Common myeloid progenitor, CD34-positive (primary cell): ENCODE measurements around the gene CDH12.
"Not testable (repeated sequence)": the region's sequence is repeated elsewhere in the genome, so short reads cannot be mapped to it uniquely, and the experiment has no call there.

Experiments
- CTCF ChIA-PET: fragments of 350-600 bp; sonication (Branson Sonifier 250); formaldehyde crosslinking; loops from one replicate; lab custom pipeline; 2021; ENCODE audit warnings: antibody characterized with exemption; lab: Charles Lee
- POLR2A ChIA-PET: fragments of 350-600 bp; sonication (Branson Sonifier 250); formaldehyde crosslinking; loops from one replicate; lab custom pipeline; 2021; ENCODE audit warnings: antibody characterized with exemption; lab: Charles Lee
- DNase-seq, 3 donors: peaks; one replicate each; pipeline versions ENCODE4 v3.0.0 to v3.0.0-alpha.2; 2013
- H3K27ac ChIP-seq, 2 experiments: 1 replicate in 1 of 2; 2 replicates in 1 of 2; pipeline ENCODE4 v1.7.0; 2013; ENCODE audit warnings: inconsistent platforms in 2 of 2, low read length in 2 of 2, mild to moderate bottlenecking in 2 of 2, low read depth in 1 of 2, moderate library complexity in 1 of 2; ENCODE audit not compliant: severe bottlenecking in 2 of 2, insufficient read depth in 1 of 2, poor library complexity in 1 of 2
- H3K27me3 ChIP-seq, 5 experiments: replicated peaks in 2 of 5; 1 replicate in 3 of 5; 2 replicates in 2 of 5; pipeline versions ENCODE4 v1.6.1 to v1.7.0; 2013; ENCODE audit warnings: low read length in 4 of 5, mild to moderate bottlenecking in 2 of 5, moderate library complexity in 2 of 5, inconsistent platforms in 1 of 5; ENCODE audit not compliant: insufficient read depth in 5 of 5, control insufficient read depth in 4 of 5
- H3K36me3 ChIP-seq, 4 experiments: 1 replicate in 2 of 4; 2 replicates in 2 of 4; pipeline versions ENCODE4 v1.6.1 to v1.7.0; 2013; ENCODE audit warnings: low read length in 3 of 4, control low read depth in 1 of 4, mild to moderate bottlenecking in 1 of 4; ENCODE audit not compliant: control insufficient read depth in 4 of 4, insufficient read depth in 4 of 4
- H3K4me1 ChIP-seq, 4 experiments: 1 replicate in 3 of 4; 2 replicates in 1 of 4; pipeline versions ENCODE4 v1.6.1 to v1.7.1; 2013; ENCODE audit warnings: low read length in 3 of 4, mild to moderate bottlenecking in 3 of 4, control low read depth in 1 of 4, inconsistent platforms in 1 of 4, moderate library complexity in 1 of 4; ENCODE audit not compliant: control insufficient read depth in 4 of 4, insufficient read depth in 4 of 4; ENCODE audit errors: control extremely low read depth in 1 of 4
- H3K4me3 ChIP-seq, 7 experiments: 1 replicate in 4 of 7; 2 replicates in 3 of 7; pipeline versions ENCODE4 v1.5.1 to v1.7.0; 2013; ENCODE audit warnings: mild to moderate bottlenecking in 7 of 7, low read length in 6 of 7, moderate library complexity in 6 of 7, inconsistent platforms in 2 of 7, low read depth in 2 of 7, control low read depth in 1 of 7; ENCODE audit not compliant: insufficient read depth in 4 of 7, control insufficient read depth in 1 of 7; ENCODE audit errors: extremely low read depth in 1 of 7
- H3K9me3 ChIP-seq, 5 experiments: 1 replicate in 4 of 5; 2 replicates in 1 of 5; pipeline versions ENCODE4 v1.6.1 to v1.7.1; 2013; ENCODE audit warnings: low read length in 4 of 5, mild to moderate bottlenecking in 2 of 5, inconsistent platforms in 1 of 5, low read depth in 1 of 5, moderate library complexity in 1 of 5; ENCODE audit not compliant: control insufficient read depth in 4 of 5, insufficient read depth in 2 of 5; ENCODE audit errors: control extremely low read depth in 1 of 5
- WGBS: methylation state at CpG from one replicate; pipeline ENCODE4 v1.1.5; 2013; ENCODE audit not compliant: insufficient coverage; 5-methylcytosine and 5-hydroxymethylcytosine counted together

Gene CDH12

DNA sequence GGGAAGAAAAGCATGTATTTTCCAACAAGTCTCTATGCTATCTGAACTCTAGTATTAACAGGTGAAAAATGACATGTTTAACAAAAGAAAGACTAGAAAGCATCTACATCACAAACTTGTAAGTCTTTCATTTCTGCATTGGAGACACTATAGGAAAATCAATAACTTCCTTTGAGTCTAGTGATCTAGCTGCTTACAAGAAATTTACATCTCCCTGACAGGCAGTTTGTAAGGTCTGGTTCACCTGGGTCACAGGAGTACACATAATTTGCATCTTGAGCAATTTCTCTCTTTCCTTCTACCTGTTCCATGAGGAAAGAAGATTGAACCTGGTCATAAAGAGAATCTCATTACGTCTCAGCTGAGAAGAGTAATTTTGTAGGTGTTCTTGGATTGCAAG, 696.2 kb downstream of the CDH12 start:
- H3K4me3 ChIP-seq, CTCF ChIA-PET, H3K27me3 ChIP-seq, H3K9me3 ChIP-seq, H3K4me1 ChIP-seq, DNase-seq, POLR2A ChIA-PET, H3K27ac ChIP-seq, H3K36me3 ChIP-seq: not testable (repeated sequence)
- no CpG with 5 or more reads among the region's 1 CpG for WGBS

- H3K4me3 ChIP-seq, H3K27ac ChIP-seq, H3K36me3 ChIP-seq, H3K4me1 ChIP-seq, DNase-seq, POLR2A ChIA-PET, CTCF ChIA-PET, H3K9me3 ChIP-seq, H3K27me3 ChIP-seq: not testable (repeated sequence)
- WGBS: no CpG with 5 or more reads among the region's 2 CpGs
These were observed 698.4 kb downstream of the CDH12 start for GRCh38 chr5:22154779-22155178.

GRCh38 chr5:22151801-22152200, 701.3 kb downstream of the CDH12 start:
- POLR2A ChIA-PET, DNase-seq, H3K4me3 ChIP-seq, H3K4me1 ChIP-seq, H3K36me3 ChIP-seq, H3K9me3 ChIP-seq, CTCF ChIA-PET, H3K27ac ChIP-seq, H3K27me3 ChIP-seq: not testable (repeated sequence)
- WGBS: 87% methylated on average over 5 of the region's 9 CpGs

DNA sequence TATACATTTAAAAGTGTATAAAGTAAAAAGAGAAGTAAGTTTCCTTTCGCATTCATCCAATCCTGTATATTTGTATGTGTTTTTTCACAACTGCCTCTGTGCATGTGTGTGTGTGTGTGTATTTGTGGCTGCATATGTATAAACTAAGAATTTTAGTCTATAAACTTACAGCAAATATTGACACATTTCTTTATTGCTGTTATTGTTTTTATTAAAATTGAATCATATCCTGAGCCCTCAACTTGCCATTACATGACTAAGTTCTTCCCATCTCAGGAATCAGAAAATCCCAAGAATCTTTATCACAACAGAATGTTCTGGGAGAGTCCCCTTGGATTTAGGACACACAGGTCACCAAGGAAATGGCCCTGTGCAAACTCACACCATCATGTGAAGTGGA, 712.7 kb downstream of the CDH12 start:
- H3K27me3 ChIP-seq, H3K4me1 ChIP-seq, H3K36me3 ChIP-seq, H3K4me3 ChIP-seq, H3K9me3 ChIP-seq, DNase-seq, CTCF ChIA-PET, H3K27ac ChIP-seq, POLR2A ChIA-PET: not testable (repeated sequence)
- no CpG with 5 or more reads among the region's 1 CpG for WGBS

DNA sequence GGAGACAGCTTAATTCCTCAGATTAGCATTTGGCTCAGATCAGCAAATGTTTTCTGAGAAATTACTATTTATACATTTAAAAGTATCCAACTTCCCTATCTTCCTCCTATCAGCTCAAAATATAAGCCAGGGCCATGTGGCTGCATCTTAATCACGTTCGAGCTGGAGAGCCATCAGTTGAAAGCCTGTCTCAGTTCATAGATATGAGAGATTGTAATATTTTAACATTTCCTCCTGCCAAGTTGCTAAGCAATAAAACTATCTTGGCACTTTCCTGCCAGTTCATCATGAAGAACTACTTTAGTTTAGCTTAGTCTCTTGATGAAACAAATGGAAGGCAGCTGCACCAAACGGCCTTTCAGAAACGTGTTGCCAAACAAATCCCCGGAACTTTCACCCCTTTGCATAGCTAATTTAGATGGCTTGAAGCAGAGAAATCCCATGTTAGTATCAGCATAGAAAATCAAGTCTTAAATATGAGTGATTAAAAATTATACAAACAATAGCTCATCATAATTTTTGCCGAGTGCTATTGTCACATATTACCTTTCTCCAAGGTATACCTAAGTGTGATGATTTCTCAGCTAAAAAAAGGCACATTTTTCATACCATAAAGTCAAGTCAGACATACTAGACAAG, 713.4 kb downstream of the CDH12 start:
- POLR2A ChIA-PET, CTCF ChIA-PET, H3K36me3 ChIP-seq: not testable (repeated sequence)

GRCh38 chr5:22111320-22111719, 741.8 kb downstream of the CDH12 start:
- ChIA-PET POLR2A (no interaction called here), CTCF (no interaction called here)
- Histone ChIP-seq H3K27ac (no peak overlapping the region), H3K36me3 (no peaks in the 10 kb centered on the region), H3K9me3 (no peaks in the 10 kb centered on the region), H3K4me1 (no peaks in the 10 kb centered on the region), H3K27me3 (no peaks in the 10 kb centered on the region), H3K4me3 (no peak overlapping the region)
- DNase-seq: no peak
- 100% methylated on average over 2 of the region's 3 CpGs for WGBS

More for the DNA sequence above, 713.4 kb downstream of the CDH12 start:
- H3K4me3 ChIP-seq, H3K27me3 ChIP-seq, DNase-seq, H3K4me1 ChIP-seq, H3K9me3 ChIP-seq, H3K27ac ChIP-seq: not testable (repeated sequence)
- WGBS: no CpG with 5 or more reads among the region's 6 CpGs

DNA sequence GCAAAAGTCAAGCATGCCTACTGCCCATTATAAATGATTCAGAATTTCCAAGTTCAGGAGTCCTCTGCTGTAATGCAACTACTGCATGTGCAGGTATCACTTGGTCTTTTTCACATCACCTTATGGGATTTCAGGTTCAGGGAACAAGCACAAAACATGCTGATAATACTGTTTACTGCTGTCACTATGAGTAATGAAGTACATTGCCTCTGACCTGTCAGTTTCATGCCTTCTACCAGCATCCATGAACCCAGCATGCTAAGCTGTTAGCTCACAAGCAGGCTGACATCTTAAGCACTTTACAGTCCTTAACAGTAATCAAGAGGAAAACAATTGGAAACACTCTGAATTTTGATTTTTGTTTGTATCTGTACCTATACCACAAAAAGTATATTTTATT, 743.8 kb downstream of the CDH12 start:
- no peak overlapping the region for H3K27ac ChIP-seq
- ChIA-PET POLR2A (no interaction called here), CTCF (no interaction called here)
- H3K9me3 ChIP-seq: no peaks in the 10 kb centered on the region
- no peak overlapping the region for H3K4me3 ChIP-seq
- DNase-seq: no peak
- H3K36me3 ChIP-seq: no peaks in the 10 kb centered on the region
- H3K27me3 ChIP-seq: no peaks in the 10 kb centered on the region
- no peaks in the 10 kb centered on the region for H3K4me1 ChIP-seq
